ENCODE measurements around the gene CACNB4.

The CACNB4 gene

GRCh38 chr2:152064001-152064400 lies 34.8 kb downstream of the CACNB4 start:
- H3K4me3 ChIP-seq (ENCODE audit: low read depth, low read length), result no peak overlapping the region
- TF ChIP-seq, protein P1, sequence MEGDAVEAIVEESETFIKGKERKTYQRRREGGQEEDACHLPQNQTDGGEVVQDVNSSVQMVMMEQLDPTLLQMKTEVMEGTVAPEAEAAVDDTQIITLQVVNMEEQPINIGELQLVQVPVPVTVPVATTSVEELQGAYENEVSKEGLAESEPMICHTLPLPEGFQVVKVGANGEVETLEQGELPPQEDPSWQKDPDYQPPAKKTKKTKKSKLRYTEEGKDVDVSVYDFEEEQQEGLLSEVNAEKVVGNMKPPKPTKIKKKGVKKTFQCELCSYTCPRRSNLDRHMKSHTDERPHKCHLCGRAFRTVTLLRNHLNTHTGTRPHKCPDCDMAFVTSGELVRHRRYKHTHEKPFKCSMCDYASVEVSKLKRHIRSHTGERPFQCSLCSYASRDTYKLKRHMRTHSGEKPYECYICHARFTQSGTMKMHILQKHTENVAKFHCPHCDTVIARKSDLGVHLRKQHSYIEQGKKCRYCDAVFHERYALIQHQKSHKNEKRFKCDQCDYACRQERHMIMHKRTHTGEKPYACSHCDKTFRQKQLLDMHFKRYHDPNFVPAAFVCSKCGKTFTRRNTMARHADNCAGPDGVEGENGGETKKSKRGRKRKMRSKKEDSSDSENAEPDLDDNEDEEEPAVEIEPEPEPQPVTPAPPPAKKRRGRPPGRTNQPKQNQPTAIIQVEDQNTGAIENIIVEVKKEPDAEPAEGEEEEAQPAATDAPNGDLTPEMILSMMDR (IDR thresholded peaks at IDR 0.05; ENCODE audit: low read depth, low read length), result no peak
- TF ChIP-seq MAX (IDR thresholded peaks at IDR 0.05; ENCODE audit: low read depth, low read length) (no peak), MYC (IDR thresholded peaks at IDR 0.05; ENCODE audit: low read depth, low read length) (no peak), POLR2A (IDR thresholded peaks at IDR 0.05; ENCODE audit: extremely low read depth, insufficient read length) (no peak)
- no peak for DNase-seq (ENCODE audit: low read depth)

DNA sequence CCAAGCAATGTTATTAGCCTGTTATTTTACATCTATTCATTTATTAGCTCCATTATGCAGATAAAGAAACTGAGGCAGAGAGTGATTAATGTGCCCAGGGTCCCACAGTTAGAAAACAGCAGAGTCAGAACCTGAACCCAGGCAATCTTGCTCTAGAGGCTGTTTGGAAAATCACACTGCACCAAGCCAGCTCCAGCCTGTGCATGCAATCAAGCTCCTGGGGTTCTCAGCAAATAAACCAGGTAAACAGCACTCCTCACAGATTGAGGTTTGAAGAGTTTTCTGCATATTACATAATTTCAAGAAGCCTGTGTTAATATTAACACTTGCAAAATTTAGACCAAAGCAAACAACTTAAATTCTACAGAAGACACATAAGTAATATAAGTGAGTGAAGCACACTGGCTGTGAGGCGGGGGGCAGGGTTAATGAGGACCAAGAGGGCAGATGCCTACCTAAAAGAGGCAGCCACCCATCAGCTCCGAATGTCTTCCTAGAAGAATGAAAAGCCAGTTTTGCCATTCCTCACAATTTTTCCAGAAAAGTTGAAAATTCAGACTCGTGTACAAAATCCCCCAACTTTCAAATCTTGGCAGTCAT lies 35.4 kb downstream of the CACNB4 start:
- no peak for DNase-seq (ENCODE audit: low read depth)
- no peak overlapping the region for H3K4me3 ChIP-seq (ENCODE audit: low read depth, low read length)
- TF ChIP-seq MAX (IDR thresholded peaks at IDR 0.05; ENCODE audit: low read depth, low read length) (no peak), MYC (IDR thresholded peaks at IDR 0.05; ENCODE audit: low read depth, low read length) (no peak), POLR2A (IDR thresholded peaks at IDR 0.05; ENCODE audit: extremely low read depth, insufficient read length) (no peak)
- TF ChIP-seq, protein P1 (IDR thresholded peaks at IDR 0.05; ENCODE audit: low read depth, low read length), result no peak

- no peak for DNase-seq (ENCODE audit: low read depth)
- TF ChIP-seq MYC (IDR thresholded peaks at IDR 0.05; ENCODE audit: low read depth, low read length), result no peak
- TF ChIP-seq, protein P1 (IDR thresholded peaks at IDR 0.05; ENCODE audit: low read depth, low read length), result no peak
- no peak for TF ChIP-seq MAX (IDR thresholded peaks at IDR 0.05; ENCODE audit: low read depth, low read length)
- TF ChIP-seq POLR2A (IDR thresholded peaks at IDR 0.05; ENCODE audit: extremely low read depth, insufficient read length), result no peak
- no peak overlapping the region for H3K4me3 ChIP-seq (ENCODE audit: low read depth, low read length)
Measured at GRCh38 chr2:152062125-152063091, 36.4 kb downstream of the CACNB4 start.

- DNase-seq (ENCODE audit: low read depth), result no peak
- no peak overlapping the region for H3K4me3 ChIP-seq (ENCODE audit: low read depth, low read length)
Measured at GRCh38 chr2:152061383-152061782, 37.5 kb downstream of the CACNB4 start.

GRCh38 chr2:152058655-152059054 lies 40.2 kb downstream of the CACNB4 start:
- H3K4me3 ChIP-seq (ENCODE audit: low read depth, low read length), result no peak overlapping the region
- TF ChIP-seq MAX (IDR thresholded peaks at IDR 0.05; ENCODE audit: low read depth, low read length), result no peak
- no peak for TF ChIP-seq MYC (IDR thresholded peaks at IDR 0.05; ENCODE audit: low read depth, low read length)
- TF ChIP-seq POLR2A (IDR thresholded peaks at IDR 0.05; ENCODE audit: extremely low read depth, insufficient read length), result no peak
- TF ChIP-seq, protein P1 (IDR thresholded peaks at IDR 0.05; ENCODE audit: low read depth, low read length), result no peak
- no peak for DNase-seq (ENCODE audit: low read depth)

More at GRCh38 chr2:152061383-152061782, 37.5 kb downstream of the CACNB4 start:
- TF ChIP-seq MAX (IDR thresholded peaks at IDR 0.05; ENCODE audit: low read depth, low read length) (no peak), MYC (IDR thresholded peaks at IDR 0.05; ENCODE audit: low read depth, low read length) (no peak), POLR2A (IDR thresholded peaks at IDR 0.05; ENCODE audit: extremely low read depth, insufficient read length) (no peak)
- TF ChIP-seq, protein P1 (IDR thresholded peaks at IDR 0.05; ENCODE audit: low read depth, low read length), result no peak

Measured in NB4 (cell line).